ENCODE data around the gene AKR1E2. TPM values are rescaled to one million over a fixed set of nuclear protein-coding genes. Genes with fewer than 3 reads are reported as not detected.

AKR1E2 gene
- total RNA-seq, 6 experiments from 2014 or later: 0.37 to 3.5 (median 1.6) TPM

GRCh38 chr10:4839353-4839752 is 13.3 kb downstream of the AKR1E2 start:
- no peaks in the 10 kb centered on the region for H3K36me3 ChIP-seq

GRCh38 chr10:4840151-4840550 is 14.1 kb downstream of the AKR1E2 start:
- no peaks in the 10 kb centered on the region for H3K9me3 ChIP-seq
- H3K27me3 ChIP-seq: no peaks in the 10 kb centered on the region
- DNase-seq (no peak), ATAC-seq (peak; percentile 53 to 88 (median 80))
- WGBS (ENCODE audit: insufficient coverage, low coverage, low lambda C conversion rate, missing lambda C conversion rate): 14% methylated on average over 1 of the region's 2 CpGs
- H3K4me3 ChIP-seq: no peak overlapping the region
- peaks cover 0 to 13% (median 2%) of the 10 kb centered on the region in 4 donors for H3K4me1 ChIP-seq
- intact Hi-C loops (cut with DNase I): loop anchor here in 1 of 2 donors (10.0 kb wide), 1 partner anchor 455 kb away; no protein-coding TSS in a partner anchor
- no peaks in the 10 kb centered on the region for H3K36me3 ChIP-seq
- no peak overlapping the region for H3K27ac ChIP-seq
- no peak for TF ChIP-seq POLR2A (IDR thresholded peaks at IDR 0.05)
- TF ChIP-seq, protein P1, sequence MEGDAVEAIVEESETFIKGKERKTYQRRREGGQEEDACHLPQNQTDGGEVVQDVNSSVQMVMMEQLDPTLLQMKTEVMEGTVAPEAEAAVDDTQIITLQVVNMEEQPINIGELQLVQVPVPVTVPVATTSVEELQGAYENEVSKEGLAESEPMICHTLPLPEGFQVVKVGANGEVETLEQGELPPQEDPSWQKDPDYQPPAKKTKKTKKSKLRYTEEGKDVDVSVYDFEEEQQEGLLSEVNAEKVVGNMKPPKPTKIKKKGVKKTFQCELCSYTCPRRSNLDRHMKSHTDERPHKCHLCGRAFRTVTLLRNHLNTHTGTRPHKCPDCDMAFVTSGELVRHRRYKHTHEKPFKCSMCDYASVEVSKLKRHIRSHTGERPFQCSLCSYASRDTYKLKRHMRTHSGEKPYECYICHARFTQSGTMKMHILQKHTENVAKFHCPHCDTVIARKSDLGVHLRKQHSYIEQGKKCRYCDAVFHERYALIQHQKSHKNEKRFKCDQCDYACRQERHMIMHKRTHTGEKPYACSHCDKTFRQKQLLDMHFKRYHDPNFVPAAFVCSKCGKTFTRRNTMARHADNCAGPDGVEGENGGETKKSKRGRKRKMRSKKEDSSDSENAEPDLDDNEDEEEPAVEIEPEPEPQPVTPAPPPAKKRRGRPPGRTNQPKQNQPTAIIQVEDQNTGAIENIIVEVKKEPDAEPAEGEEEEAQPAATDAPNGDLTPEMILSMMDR (IDR thresholded peaks at IDR 0.05): no peak

More at GRCh38 chr10:4839353-4839752, 13.3 kb downstream of the AKR1E2 start:
- peak in 2 of 4 donors; percentile 18 to 44 for ATAC-seq
- H3K27ac ChIP-seq: no peak overlapping the region
- H3K4me3 ChIP-seq: no peak overlapping the region
- H3K9me3 ChIP-seq: no peaks in the 10 kb centered on the region
- TF ChIP-seq, protein P1 (IDR thresholded peaks at IDR 0.05): peak in 1 of 4 donors; percentile 8
- no peak for TF ChIP-seq POLR2A (IDR thresholded peaks at IDR 0.05)
- 66% methylated on average over 2 of the region's 4 CpGs for WGBS (ENCODE audit: insufficient coverage, low coverage, low lambda C conversion rate, missing lambda C conversion rate)
- no peaks in the 10 kb centered on the region for H3K27me3 ChIP-seq
- no peak for DNase-seq
- intact Hi-C loops (cut with DNase I): no loop called here
- peaks cover 0 to 13% (median 2%) of the 10 kb centered on the region in 4 donors for H3K4me1 ChIP-seq

- Histone ChIP-seq H3K36me3 (no peaks in the 10 kb centered on the region), H3K9me3 (no peaks in the 10 kb centered on the region), H3K4me1 (peaks cover 0 to 13% (median 2%) of the 10 kb centered on the region in 4 donors), H3K27me3 (no peaks in the 10 kb centered on the region), H3K27ac (no peak overlapping the region), H3K4me3 (no peak overlapping the region)
- TF ChIP-seq, protein P1 (IDR thresholded peaks at IDR 0.05): no peak
- TF ChIP-seq POLR2A (IDR thresholded peaks at IDR 0.05): no peak
- 100% methylated on average over 1 of the region's 16 CpGs for WGBS (ENCODE audit: insufficient coverage, low coverage, low lambda C conversion rate, missing lambda C conversion rate)
- DNase-seq (no peak), ATAC-seq (no peak)
- intact Hi-C loops (cut with DNase I): loop anchor here in 1 of 2 donors (10.0 kb wide), 1 partner anchor 451 kb away; no protein-coding TSS in a partner anchor
Observed at GRCh38 chr10:4843525-4844180, 17.6 kb downstream of the AKR1E2 start.

GRCh38 chr10:4844864-4845263 is 18.9 kb downstream of the AKR1E2 start:
- Histone ChIP-seq H3K9me3 (no peaks in the 10 kb centered on the region), H3K27me3 (no peaks in the 10 kb centered on the region), H3K4me3 (no peak overlapping the region), H3K27ac (no peak overlapping the region), H3K4me1 (peaks cover 0 to 15% (median 3%) of the 10 kb centered on the region in 4 donors), H3K36me3 (no peaks in the 10 kb centered on the region)
- WGBS (ENCODE audit: insufficient coverage, low coverage, low lambda C conversion rate, missing lambda C conversion rate): no CpG with 5 or more reads among the region's 25 CpGs
- DNase-seq (no peak), ATAC-seq (no peak)
- intact Hi-C loops (cut with DNase I): loop anchor here in 1 of 2 donors (10.0 kb wide), 1 partner anchor 450 kb away; no protein-coding TSS in a partner anchor
- no peak for TF ChIP-seq POLR2A (IDR thresholded peaks at IDR 0.05)
- TF ChIP-seq, protein P1 (IDR thresholded peaks at IDR 0.05): no peak
